ENCODE results near the gene ANKRD13B. TPM values are rescaled to one million over a fixed set of nuclear protein-coding genes. Genes with fewer than 3 reads are reported as not detected.

ANKRD13B gene
- total RNA-seq, 2 donors from 2014 or later = 2.2 to 2.6 TPM

- H3K27me3 ChIP-seq (ENCODE audit: control insufficient read depth, insufficient read depth, low read length, poor library complexity, severe bottlenecking) = peaks cover 29% of the 10 kb centered on the region
- H3K4me3 ChIP-seq (ENCODE audit: low read length) = peak within 1 kb of the TSS; percentile 82
- Mint-ChIP-seq H3K27me3 (ENCODE audit: insufficient read depth) (peaks cover 41% of the 10 kb centered on the region), H3K27ac (no peak within 1 kb of the TSS), H3K9me3 (no peaks in the 10 kb centered on the region), H3K4me3 (peak within 1 kb of the TSS; percentile 74), H3K4me1 (peaks cover 19% of the 10 kb centered on the region), H3K36me3 (ENCODE audit: low read depth) (no peaks in the 10 kb centered on the region)
- H3K9ac ChIP-seq (ENCODE audit: extremely low read depth, low read length, poor library complexity, severe bottlenecking) = peak within 1 kb of the TSS; percentile 35
- 12 to 59% methylated on average over 9 to 70 of the region's 70 CpGs for WGBS, 2 experiments (ENCODE audit: insufficient coverage in 1 of 2, insufficient read length in 1 of 2)
- no peaks in the 10 kb centered on the region for H3K9me3 ChIP-seq (ENCODE audit: control insufficient read depth, low read length)
- H3K36me3 ChIP-seq (ENCODE audit: control insufficient read depth, insufficient read depth, low read length) = no peaks in the 10 kb centered on the region
- H3K4me1 ChIP-seq (ENCODE audit: control insufficient read depth, insufficient read depth, low read length) = peaks cover 8% of the 10 kb centered on the region
- peak; percentile 95 for DNase-seq
- no peak within 1 kb of the TSS for H3K27ac ChIP-seq (ENCODE audit: low read depth, low read length)
- no peak for TF ChIP-seq CTCF (conservative IDR thresholded peaks at IDR 0.05)
These were observed 3.2 kb upstream of the ANKRD13B start, which contains the start of gene GIT1 for GRCh38 chr17:29589524-29590410. GIT1 (minus strand) TSS chr17:29589648; CDS start chr17:29589378, 270 bp downstream.

GRCh38 chr17:29590411-29591145 is 2.4 kb upstream of the ANKRD13B start:
- Mint-ChIP-seq H3K27ac (no peak overlapping the region), H3K4me1 (peaks cover 19% of the 10 kb centered on the region), H3K4me3 (peak overlapping the region; percentile 74), H3K27me3 (ENCODE audit: insufficient read depth) (peaks cover 47% of the 10 kb centered on the region), H3K9me3 (no peaks in the 10 kb centered on the region), H3K36me3 (ENCODE audit: low read depth) (no peaks in the 10 kb centered on the region)
- H3K4me1 ChIP-seq (ENCODE audit: control insufficient read depth, insufficient read depth, low read length) = peaks cover 4% of the 10 kb centered on the region
- H3K4me3 ChIP-seq (ENCODE audit: low read length) = peak overlapping the region; percentile 84
- H3K9me3 ChIP-seq (ENCODE audit: control insufficient read depth, low read length) = no peaks in the 10 kb centered on the region
- no peak overlapping the region for H3K27ac ChIP-seq (ENCODE audit: low read depth, low read length)
- no peak for DNase-seq
- TF ChIP-seq CTCF (conservative IDR thresholded peaks at IDR 0.05) = no peak
- H3K27me3 ChIP-seq (ENCODE audit: control insufficient read depth, insufficient read depth, low read length, poor library complexity, severe bottlenecking) = peaks cover 29% of the 10 kb centered on the region
- H3K9ac ChIP-seq (ENCODE audit: extremely low read depth, low read length, poor library complexity, severe bottlenecking) = no peak overlapping the region
- no peaks in the 10 kb centered on the region for H3K36me3 ChIP-seq (ENCODE audit: control insufficient read depth, insufficient read depth, low read length)
- WGBS, 2 experiments (ENCODE audit: insufficient coverage in 1 of 2, insufficient read length in 1 of 2) = 24 to 43% methylated on average over 15 to 30 of the region's 30 CpGs

- H3K4me3 Mint-ChIP-seq = peak overlapping the region; percentile 74
- peak overlapping the region; percentile 51 for H3K27ac ChIP-seq (ENCODE audit: low read depth, low read length)
- H3K27me3 Mint-ChIP-seq (ENCODE audit: insufficient read depth) = peaks cover 49% of the 10 kb centered on the region
- no peaks in the 10 kb centered on the region for H3K9me3 Mint-ChIP-seq
- H3K36me3 Mint-ChIP-seq (ENCODE audit: low read depth) = no peaks in the 10 kb centered on the region
- H3K4me3 ChIP-seq (ENCODE audit: low read length) = peak overlapping the region; percentile 84
- DNase-seq = no peak
- H3K4me1 ChIP-seq (ENCODE audit: control insufficient read depth, insufficient read depth, low read length) = peaks cover 4% of the 10 kb centered on the region
- no peak overlapping the region for H3K9ac ChIP-seq (ENCODE audit: extremely low read depth, low read length, poor library complexity, severe bottlenecking)
- H3K36me3 ChIP-seq (ENCODE audit: control insufficient read depth, insufficient read depth, low read length) = no peaks in the 10 kb centered on the region
- peaks cover 19% of the 10 kb centered on the region for H3K4me1 Mint-ChIP-seq
- H3K27ac Mint-ChIP-seq = peak overlapping the region; percentile 74
- peaks cover 29% of the 10 kb centered on the region for H3K27me3 ChIP-seq (ENCODE audit: control insufficient read depth, insufficient read depth, low read length, poor library complexity, severe bottlenecking)
- H3K9me3 ChIP-seq (ENCODE audit: control insufficient read depth, low read length) = no peaks in the 10 kb centered on the region
- TF ChIP-seq CTCF (conservative IDR thresholded peaks at IDR 0.05) = no peak
- WGBS, 2 experiments (ENCODE audit: insufficient coverage in 1 of 2, insufficient read length in 1 of 2) = 3 to 4% methylated on average over 17 to 31 of the region's 31 CpGs
These were observed 1.7 kb upstream of the ANKRD13B start for GRCh38 chr17:29591146-29591736.

All from endodermal cell (in vitro differentiated cells).